CD4-positive, alpha-beta T cell treated with Interleukin-1 beta for 1 hour (primary cell): ENCODE measurements around the gene ELL.

Experiments used
- DNase-seq, 2 donors: peaks; one replicate each; pipeline ENCODE4 v3.0.0-alpha.2; 2020 to 2022

ELL gene

GRCh38 chr19:18503971-18504885, 17.6 kb downstream of the ELL start:
- DNase-seq, result no peak

GRCh38 chr19:18503337-18503970, 18.4 kb downstream of the ELL start:
- DNase-seq, result no peak

GRCh38 chr19:18502638-18503294, 19.1 kb downstream of the ELL start:
- peak in 1 of 2 donors; percentile 43 for DNase-seq

DNA sequence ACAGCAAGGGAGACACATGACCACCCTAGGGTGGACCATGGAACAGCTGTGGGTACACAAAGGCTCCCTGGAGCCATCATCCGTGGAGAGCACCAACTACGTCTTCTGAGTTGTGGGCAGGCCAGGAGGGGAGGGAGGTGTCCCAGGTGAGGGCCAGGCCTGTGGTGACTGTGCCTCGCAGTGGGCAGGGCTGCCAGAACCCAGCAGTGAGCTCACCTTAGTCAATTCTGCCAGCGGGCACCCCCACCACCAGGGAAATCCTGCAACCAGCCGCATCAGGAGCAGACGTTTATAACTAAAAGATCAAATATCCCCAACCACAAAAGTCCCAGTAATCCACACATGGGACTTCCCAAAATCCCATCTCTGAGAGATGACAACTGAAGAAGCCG, 19.6 kb downstream of the ELL start:
- no peak for DNase-seq

- DNase-seq, result no peak
Measured at GRCh38 chr19:18501832-18502231, 20.0 kb downstream of the ELL start.

DNA sequence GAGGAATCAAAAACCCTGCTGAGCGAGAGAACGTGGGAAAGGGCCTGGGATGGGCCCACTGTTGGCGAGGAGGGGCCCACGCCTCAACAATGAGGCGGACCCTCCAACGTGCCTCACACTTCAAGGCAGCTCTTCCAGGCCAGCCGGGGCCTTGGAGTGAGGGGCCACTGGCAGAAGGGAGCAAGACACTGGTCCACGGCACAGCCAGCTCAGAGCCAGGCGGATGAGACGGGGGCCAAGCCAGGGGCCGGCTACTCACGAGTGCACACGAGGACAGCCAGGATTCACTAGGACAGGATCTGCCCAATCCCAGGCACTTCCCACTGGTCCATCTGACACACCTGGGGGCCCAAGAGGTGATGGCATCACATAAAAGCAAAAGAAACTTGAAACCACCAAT, 20.5 kb downstream of the ELL start:
- no peak for DNase-seq

- DNase-seq, result no peak
Measured at GRCh38 chr19:18500799-18501198, 21.1 kb downstream of the ELL start.

DNA sequence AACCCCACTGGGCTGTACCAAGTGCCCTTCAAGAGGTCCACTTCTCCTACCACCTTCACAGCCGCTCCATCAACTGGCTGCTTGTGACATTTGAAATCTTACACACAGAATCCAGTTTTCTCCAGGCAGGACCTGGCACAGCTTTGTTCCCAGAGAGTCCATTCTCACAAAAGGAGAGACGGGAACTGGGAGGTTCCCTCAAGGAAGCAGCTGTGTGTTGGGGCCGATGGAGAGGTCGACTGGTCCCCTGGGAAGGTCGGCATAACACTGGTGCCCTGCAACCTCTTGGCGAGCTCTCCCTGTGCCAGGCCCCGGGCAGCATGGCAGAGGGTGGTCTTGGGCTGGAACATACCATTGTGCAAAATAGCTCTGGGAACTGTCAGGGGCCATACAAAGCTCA, 21.5 kb downstream of the ELL start:
- no peak for DNase-seq

GRCh38 chr19:18499055-18499775, 22.7 kb downstream of the ELL start:
- DNase-seq, result no peak

DNA sequence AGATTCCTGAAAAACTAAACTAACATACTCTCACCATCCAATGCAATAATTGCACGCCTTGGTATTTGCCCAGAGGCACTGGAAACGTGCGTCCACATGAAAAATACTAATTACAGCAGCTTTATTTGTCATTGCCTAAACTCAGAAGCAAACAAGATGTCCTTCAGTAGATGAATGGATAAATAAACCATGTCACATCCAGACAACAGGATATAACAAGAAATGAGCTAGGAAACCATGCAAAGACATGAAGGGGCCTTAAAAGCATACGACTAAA, 25.0 kb downstream of the ELL start:
- DNase-seq, result no peak

DNA sequence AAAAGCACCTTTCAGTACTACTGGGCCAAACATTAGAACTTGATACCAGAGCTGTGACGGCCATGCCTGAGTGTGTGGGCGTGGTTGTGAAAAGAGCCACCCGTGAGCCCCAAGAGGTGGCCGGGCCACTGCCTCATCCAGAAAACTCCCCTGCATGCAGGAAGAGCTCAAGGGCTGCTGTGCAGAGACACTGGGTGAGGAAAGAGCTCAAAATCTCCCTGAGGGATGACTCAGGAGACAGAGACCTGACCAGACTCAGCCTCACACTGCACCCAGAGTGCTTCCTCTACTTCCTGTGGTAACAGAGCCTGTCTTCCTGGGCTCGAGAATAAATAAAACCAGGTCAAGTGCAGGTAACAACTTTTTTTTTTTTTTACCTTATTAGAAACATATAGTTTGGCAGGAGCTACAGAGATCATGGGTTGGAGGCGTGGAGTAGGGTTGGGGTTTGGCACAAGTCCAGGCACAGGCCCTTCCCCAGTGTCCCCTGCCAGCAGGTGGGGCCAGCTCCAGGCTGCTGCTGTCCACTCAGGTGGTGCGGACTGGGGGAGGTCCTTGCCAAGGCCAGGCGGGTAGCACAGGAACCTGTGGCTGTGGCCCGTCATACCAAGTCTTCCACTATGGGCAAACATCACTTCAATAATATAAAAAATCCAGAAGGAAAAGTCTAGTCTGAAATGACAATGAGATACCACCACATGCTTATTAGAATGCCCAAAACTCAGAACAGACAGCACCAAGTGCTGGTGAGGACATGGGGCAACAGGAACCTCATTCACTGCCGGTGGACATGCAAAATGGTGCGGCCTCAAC, 25.5 kb downstream of the ELL start:
- DNase-seq, result peak; percentile 85 to 86

DNA sequence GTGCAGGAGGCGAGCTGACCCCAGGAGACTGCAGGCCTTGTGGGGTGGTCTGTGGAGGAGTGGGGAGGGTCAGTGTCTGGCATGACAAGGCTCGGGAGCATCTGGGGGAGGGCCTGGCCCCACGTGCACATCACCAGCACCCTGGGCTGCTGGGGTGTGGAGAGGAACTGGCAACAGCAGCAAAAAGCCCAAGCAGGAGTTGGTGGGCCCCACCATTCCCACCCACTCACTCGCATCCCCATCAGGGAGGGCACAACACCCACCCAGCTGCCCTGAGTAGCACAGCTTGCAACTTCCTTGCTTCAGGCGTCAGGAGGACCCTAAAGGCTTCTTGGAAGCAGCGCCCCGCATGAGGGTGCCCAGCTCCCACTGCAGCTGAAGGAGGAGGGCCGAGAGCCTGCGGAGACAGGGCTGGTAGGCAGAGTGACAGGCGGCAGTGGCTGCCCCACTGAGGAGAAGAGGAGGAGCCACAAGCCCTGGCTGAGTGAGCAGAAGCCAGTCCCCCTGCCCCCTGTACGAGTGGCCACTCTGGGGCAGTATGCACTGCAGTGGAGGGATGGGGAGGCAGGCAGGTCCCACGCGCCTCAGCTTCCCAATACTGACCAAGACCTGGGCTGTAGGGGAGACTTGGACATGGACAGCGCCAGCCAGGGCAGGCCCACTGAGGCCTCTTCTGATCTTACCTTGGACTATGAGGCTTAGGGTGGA, 26.5 kb downstream of the ELL start:
- DNase-seq, result no peak

GRCh38 chr19:18494267-18494607, 27.6 kb downstream of the ELL start:
- DNase-seq, result no peak

DNA sequence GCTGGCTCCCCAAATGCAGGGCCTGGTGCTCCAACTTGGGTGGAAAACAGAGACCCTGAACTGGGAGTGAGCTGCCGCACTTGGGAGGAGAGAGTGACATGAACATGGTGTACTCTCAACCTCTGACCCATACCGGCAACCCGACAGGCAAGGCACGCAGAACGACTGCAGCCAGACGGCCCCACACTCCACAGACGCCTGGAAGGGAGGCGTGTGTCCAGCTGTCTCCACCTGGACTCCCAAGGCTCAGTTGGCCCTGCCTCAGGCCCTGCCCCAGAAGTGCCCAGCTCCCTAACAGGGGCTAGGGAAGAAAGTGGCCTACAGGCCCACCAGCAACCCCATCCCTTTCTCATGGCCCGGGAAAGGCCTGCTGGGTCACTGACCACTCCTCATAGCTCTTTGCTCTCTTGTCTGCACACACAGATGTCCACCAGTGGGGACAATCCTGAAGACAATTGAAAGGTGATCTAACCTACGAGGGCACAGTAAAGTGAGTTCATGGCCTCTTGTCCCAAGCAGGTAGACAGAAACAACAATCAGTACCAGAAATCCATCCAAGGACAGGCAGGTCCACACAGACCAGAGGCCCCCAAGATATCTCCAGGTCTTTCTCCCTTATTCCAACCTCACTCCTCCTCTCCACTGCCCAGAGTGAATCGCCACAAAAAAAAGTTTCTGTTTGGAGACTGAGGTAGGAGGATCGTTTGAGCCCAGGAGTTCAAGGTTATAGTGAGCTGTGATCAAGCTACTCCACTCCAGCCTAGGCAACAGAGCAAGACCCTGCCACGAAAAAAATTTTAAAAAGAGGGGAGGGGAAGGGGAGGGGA, 28.2 kb downstream of the ELL start:
- no peak for DNase-seq

GRCh38 chr19:18491995-18492953, 29.6 kb downstream of the ELL start:
- DNase-seq, result no peak

DNA sequence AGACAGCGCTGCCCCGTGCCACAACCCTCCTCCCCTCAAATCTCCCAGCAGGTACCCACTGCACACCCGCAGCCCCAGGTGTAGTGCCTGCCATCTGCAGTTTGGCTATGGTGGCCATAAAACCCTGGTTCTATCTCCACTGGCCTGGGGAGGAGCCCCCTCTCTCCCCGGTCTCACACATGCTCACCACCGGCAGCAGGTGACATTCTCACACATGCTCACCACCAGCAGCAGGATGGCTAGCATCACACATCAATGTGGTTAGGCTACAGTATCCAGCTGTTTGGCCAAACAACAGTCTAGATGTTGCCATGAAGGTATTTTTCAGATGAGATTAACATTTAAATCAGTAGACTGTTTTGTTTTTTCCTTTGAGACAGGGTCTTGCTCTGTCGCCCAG, 31.1 kb downstream of the ELL start:
- peak in 1 of 2 donors; percentile 56 for DNase-seq

DNA sequence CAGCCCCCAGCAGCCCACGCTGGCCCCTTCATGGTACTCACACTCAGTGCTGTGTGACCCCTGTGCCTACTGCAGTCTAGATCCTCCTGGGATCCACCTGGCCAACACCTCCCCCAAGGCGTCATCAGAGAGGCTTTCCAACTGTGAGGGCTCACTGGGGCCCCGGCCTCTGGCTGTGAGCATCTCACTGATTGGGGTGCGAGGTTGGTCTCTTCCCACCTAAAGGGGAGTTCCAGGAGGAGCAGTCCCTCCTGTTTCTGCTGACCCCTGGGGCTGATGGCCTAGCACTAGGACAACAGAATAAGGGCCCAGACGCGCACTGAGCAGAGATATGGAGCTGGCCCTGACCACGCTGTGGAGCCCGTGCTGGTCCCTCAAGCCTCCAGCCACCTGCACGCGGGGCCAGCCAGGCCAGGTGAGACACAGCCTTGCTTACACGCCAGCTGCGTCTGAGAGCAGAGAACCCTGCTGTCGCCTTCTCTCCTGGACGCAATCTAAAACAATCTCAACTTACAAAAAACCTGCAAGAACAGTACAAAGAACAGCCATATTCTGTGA, 32.2 kb downstream of the ELL start:
- no peak for DNase-seq

GRCh38 chr19:18488838-18489626, 32.8 kb downstream of the ELL start:
- DNase-seq, result no peak

DNA sequence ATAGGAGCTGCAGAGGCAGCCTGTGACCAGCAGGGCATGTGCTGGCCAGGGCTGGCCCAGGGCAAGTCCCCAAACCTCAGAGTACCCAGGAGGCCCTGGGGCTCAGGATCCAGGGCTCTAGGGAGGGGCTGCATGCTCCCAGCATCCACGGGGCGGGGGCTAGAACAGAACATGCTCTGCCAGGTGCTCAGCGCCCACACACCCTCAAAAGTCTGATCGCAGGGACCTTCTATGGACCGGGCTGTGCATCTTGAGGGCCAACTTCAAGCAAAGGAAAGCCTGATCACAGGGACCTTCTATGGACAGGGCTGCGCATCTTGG, 33.5 kb downstream of the ELL start:
- DNase-seq, result peak in 1 of 2 donors; percentile 39
